Measurements from ENCODE around the gene ARHGAP45.

- no peak for TF ChIP-seq CTCF (IDR thresholded peaks at IDR 0.05; ENCODE audit: low read depth, low read length, missing input control)
- TF ChIP-seq MAX (IDR thresholded peaks at IDR 0.05), result no peak
Observed at GRCh38 chr19:1105008-1105872, 38.3 kb downstream of the ARHGAP45 start.
